Upper lobe of right lung (tissue), 1 donor: Measurements from ENCODE around the gene GREB1. TPM values are rescaled to one million over a fixed set of nuclear protein-coding genes. Genes with fewer than 3 reads are reported as not detected.
"Not testable (repeated sequence)": the region's sequence is repeated elsewhere in the genome, so short reads cannot be mapped to it uniquely, and the experiment has no call there.

Source experiments
- ATAC-seq: fragments of 200-7000 bp; cut with Tn5 transposase; one replicate; pipeline ENCODE4 v1.9.1; 2020; ENCODE audit warnings: mild to moderate bottlenecking, moderate library complexity
- DNase-seq: peaks from one replicate; pipeline ENCODE4 v3.0.0-alpha.2; 2020
- H3K27ac ChIP-seq: fragments of 200-600 bp; one replicate; pipeline ENCODE4 v1.8.0; 2022
- H3K27me3 ChIP-seq: fragments of 200-600 bp; one replicate; pipeline ENCODE4 v1.8.0; 2022; ENCODE audit warnings: mild to moderate bottlenecking
- H3K36me3 ChIP-seq: fragments of 200-600 bp; one replicate; pipeline ENCODE4 v1.8.0; 2022
- H3K4me1 ChIP-seq: fragments of 200-600 bp; one replicate; pipeline ENCODE4 v1.8.0; 2022
- H3K4me3 ChIP-seq: fragments of 200-600 bp; one replicate; pipeline ENCODE4 v1.8.0; 2022; ENCODE audit warnings: mild to moderate bottlenecking
- H3K9me3 ChIP-seq: fragments of 200-600 bp; one replicate; pipeline ENCODE4 v1.8.0; 2022
- intact Hi-C: fragments of 100-400 bp; cut with DNase I; formaldehyde crosslinking; loops from one replicate; pipeline ENCODE4 v1.11.0; 2022
- total RNA-seq: library from RNA; stranded (reverse); fragmentation: NEBNext Ultra II Directional; extraction: Animal tissue kit (Norgen Biotek cat#: 25700); gene quantifications from one replicate; pipeline ENCODE4 v1.2.1, GENCODE V29; 2021
- TF ChIP-seq, protein P1 (sequence below): fragments of 200-600 bp; IDR thresholded peaks from one replicate; pipeline ENCODE4 v1.8.0; 2022; ENCODE audit warnings: antibody characterized with exemption
- donor health status: DM: no; HTN: yes; CAD: no; lungs with severe emphysema.

Gene GREB1
- total RNA-seq, 1 donor from 2014 or later, result 0.90 TPM

DNA sequence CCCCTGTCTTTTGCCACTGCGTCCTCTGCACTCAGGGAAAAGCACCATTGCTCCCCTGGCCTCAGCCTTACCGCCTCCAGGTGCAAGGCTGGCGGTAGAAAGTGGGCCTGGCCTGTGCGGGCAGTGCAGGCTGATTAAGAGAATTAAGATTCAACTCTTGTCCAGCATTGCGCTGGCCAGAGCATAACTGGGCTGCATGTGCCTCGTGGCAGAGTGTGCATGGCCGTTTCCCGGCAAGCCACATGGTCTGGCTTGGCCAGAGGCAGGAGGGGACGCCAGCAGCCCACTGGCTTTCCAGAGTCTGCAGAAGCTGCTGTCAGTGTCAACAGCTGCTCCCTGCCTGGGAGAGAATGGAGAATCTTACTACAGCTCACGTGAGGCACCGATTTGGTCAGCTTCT is 123.8 kb downstream of the GREB1 start:
- ATAC-seq (no peak), DNase-seq (no peak)
- TF ChIP-seq, protein P1, sequence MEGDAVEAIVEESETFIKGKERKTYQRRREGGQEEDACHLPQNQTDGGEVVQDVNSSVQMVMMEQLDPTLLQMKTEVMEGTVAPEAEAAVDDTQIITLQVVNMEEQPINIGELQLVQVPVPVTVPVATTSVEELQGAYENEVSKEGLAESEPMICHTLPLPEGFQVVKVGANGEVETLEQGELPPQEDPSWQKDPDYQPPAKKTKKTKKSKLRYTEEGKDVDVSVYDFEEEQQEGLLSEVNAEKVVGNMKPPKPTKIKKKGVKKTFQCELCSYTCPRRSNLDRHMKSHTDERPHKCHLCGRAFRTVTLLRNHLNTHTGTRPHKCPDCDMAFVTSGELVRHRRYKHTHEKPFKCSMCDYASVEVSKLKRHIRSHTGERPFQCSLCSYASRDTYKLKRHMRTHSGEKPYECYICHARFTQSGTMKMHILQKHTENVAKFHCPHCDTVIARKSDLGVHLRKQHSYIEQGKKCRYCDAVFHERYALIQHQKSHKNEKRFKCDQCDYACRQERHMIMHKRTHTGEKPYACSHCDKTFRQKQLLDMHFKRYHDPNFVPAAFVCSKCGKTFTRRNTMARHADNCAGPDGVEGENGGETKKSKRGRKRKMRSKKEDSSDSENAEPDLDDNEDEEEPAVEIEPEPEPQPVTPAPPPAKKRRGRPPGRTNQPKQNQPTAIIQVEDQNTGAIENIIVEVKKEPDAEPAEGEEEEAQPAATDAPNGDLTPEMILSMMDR, result no peak
- no peaks in the 10 kb centered on the region for H3K4me1 ChIP-seq
- H3K27ac ChIP-seq, result no peak overlapping the region
- H3K9me3 ChIP-seq, result no peaks in the 10 kb centered on the region
- H3K27me3 ChIP-seq, result peaks cover 10% of the 10 kb centered on the region
- intact Hi-C loops, result no loop called here
- no peaks in the 10 kb centered on the region for H3K36me3 ChIP-seq
- H3K4me3 ChIP-seq, result no peak overlapping the region

DNA sequence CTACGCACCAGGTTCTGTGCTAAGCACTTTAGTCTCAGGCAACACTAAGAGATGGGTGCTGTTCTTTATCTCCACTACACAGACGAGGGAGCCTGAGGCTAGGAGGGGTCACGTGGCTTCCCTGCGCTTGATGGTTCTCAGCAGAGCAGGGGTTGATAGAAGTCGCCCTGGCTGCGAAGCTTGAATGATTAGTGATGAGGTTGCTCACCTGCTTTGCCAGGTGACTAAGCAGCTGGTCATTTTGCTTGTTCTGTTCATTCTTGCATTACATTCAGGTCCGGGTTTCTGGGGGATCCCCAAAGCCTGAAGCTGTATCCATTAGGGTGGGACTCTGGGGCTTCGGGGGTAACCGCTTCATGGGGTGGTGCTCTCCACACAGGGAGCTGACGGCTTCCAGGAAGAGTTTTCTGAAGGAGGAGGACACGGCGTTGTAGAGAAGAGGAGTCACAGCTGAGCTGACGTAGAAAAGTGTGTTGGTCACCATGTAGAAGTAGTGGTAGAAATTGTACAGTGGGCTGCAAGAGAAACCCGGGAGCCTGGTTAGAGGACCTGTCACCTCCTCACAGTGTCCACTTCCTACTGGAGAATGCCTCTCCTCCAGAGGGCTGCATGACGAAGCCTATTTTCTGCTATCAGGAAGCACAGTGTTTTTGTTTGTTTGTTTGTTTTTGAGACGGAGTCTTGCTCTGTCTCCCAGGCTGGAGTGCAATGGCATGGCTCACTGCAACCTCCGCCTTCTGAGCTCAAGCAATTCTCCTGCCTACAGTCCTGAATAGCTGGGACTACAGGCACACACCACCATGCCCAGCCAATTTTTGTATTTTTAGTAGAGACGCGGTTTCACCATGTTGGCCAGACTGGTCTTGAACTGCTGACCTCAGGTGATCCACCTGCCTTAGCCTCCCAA is 124.6 kb downstream of the GREB1 start:
- no peaks in the 10 kb centered on the region for H3K9me3 ChIP-seq
- H3K27ac ChIP-seq, result no peak overlapping the region
- no peak overlapping the region for H3K4me3 ChIP-seq
- TF ChIP-seq, protein P1, result no peak
- intact Hi-C loops, result no loop called here
- H3K36me3 ChIP-seq, result no peaks in the 10 kb centered on the region
- DNase-seq (no peak), ATAC-seq (no peak)
- H3K27me3 ChIP-seq, result peaks cover 10% of the 10 kb centered on the region
- no peaks in the 10 kb centered on the region for H3K4me1 ChIP-seq

DNA sequence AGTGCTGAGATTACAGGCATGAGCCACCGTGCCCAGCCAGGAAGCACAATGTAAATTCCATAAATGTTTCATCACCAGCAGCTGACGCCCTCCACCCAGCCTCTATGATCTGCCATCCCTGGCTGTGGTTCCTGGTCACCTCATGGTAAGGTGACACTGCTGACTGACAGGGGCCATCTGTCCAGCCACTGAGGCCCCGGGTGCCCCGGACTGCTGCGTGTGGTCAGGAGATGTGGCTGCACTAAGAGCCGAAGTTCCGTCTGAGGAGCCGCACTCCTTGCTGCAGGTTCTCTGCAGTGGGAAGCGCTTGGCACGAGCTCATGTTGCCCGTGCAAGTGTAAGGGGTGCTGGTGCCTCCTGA is 125.2 kb downstream of the GREB1 start:
- Histone ChIP-seq H3K9me3 (no peaks in the 10 kb centered on the region), H3K4me3 (no peak overlapping the region), H3K4me1 (no peaks in the 10 kb centered on the region), H3K36me3 (no peaks in the 10 kb centered on the region), H3K27ac (no peak overlapping the region), H3K27me3 (peaks cover 10% of the 10 kb centered on the region)
- TF ChIP-seq, protein P1, result no peak
- no peak for DNase-seq
- intact Hi-C loops, result no loop called here
- no peak for ATAC-seq

DNA sequence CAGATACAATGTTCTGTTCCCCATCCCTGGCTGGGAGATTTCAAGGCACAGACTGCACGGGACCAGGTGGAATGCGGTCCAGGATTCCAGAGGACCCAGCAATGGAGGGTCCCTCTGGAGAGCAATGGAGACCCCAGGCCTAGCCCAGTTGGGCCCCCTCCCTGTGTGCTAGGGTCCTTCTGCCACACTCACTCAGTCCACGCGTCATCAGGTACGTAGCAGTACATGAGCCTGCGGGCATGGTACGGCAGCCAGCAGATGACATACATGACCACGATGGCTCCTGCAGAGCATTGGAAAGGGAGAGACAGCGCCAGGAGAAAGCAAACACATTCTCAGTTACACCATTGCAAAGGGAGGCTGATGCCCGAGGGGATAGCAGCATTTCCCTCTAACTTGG is 126.0 kb downstream of the GREB1 start:
- no peak overlapping the region for H3K27ac ChIP-seq
- no peaks in the 10 kb centered on the region for H3K36me3 ChIP-seq
- H3K27me3 ChIP-seq, result peaks cover 10% of the 10 kb centered on the region
- no peak overlapping the region for H3K4me3 ChIP-seq
- DNase-seq (no peak), ATAC-seq (no peak)
- intact Hi-C loops, result no loop called here
- no peaks in the 10 kb centered on the region for H3K4me1 ChIP-seq
- TF ChIP-seq, protein P1, result no peak
- H3K9me3 ChIP-seq, result no peaks in the 10 kb centered on the region

DNA sequence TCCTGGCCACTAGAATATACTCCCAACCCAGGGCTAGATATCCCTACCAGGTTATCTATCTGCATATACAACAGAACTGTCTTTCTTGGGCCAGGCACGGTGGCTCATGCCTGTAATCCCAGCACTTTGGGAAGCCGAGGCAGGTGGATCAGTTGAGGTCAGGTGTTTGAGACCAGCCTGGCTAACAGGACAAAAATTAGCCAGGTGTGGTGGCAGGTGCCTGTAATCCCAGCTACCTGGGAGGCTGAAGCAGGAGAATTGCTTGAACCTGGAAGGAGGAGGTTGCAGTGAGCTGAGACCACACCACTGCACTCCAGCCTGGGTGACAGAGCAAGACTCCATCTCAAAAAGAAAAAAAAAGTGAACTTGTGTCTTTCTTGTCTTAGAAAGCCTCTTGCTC is 126.6 kb downstream of the GREB1 start:
- ATAC-seq, DNase-seq, H3K4me1 ChIP-seq, H3K36me3 ChIP-seq, H3K27ac ChIP-seq, H3K27me3 ChIP-seq, intact Hi-C loops, H3K9me3 ChIP-seq, H3K4me3 ChIP-seq: not testable (repeated sequence)

DNA sequence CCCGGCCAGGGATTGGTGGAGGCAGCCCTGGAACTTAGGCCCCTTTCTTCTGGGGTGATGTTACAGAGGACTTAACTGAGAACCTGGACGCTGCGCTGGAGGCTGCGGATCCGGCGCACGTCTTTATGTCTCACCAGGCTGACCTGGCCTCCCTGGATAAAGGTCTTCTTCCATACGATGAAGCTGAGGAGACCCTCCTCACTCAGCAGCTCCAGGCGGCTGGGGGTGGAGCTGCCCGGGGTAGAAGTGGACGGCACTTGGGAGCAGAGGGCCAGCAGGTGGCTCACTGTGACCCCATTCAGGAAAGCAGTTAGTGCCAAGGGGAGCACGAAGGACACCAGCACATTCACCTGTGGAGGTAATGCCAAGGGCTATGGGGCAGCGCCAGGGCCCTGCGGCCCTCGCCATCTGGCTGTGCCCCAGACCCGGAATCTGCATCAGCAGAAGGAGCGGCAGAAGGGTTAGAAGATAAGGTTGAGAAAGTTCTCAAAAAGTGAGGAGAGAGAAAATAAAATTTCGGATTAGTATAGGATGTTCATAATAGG is 128.1 kb downstream of the GREB1 start:
- Histone ChIP-seq H3K27me3 (peaks cover 10% of the 10 kb centered on the region), H3K4me1 (no peaks in the 10 kb centered on the region), H3K36me3 (no peaks in the 10 kb centered on the region), H3K27ac (no peak overlapping the region), H3K4me3 (no peak overlapping the region), H3K9me3 (no peaks in the 10 kb centered on the region)
- TF ChIP-seq, protein P1, result no peak
- intact Hi-C loops, result no loop called here
- no peak for ATAC-seq
- DNase-seq, result no peak
